ENCODE measurements around the gene M6PR.

DNA sequence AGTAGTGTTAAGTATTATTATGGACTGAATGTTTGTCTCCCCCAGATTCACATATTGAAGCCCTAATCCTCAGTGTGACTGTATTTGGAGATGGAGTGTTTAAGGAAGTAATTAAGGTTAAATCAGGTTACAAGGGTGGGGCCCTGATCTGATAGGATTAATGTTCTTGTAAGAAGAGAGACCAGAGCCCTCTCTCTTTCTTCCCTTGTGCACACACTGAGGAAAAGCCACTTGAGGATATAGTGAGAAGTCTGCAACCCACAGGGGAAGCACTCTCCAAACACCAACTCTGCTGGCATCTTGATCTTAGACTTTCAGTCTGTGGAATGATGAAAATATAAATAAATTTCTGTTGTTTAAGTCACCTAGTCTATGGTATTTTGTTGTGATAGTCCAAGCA, 37.7 kb upstream of the M6PR start:
- TF ChIP-seq, protein P1, sequence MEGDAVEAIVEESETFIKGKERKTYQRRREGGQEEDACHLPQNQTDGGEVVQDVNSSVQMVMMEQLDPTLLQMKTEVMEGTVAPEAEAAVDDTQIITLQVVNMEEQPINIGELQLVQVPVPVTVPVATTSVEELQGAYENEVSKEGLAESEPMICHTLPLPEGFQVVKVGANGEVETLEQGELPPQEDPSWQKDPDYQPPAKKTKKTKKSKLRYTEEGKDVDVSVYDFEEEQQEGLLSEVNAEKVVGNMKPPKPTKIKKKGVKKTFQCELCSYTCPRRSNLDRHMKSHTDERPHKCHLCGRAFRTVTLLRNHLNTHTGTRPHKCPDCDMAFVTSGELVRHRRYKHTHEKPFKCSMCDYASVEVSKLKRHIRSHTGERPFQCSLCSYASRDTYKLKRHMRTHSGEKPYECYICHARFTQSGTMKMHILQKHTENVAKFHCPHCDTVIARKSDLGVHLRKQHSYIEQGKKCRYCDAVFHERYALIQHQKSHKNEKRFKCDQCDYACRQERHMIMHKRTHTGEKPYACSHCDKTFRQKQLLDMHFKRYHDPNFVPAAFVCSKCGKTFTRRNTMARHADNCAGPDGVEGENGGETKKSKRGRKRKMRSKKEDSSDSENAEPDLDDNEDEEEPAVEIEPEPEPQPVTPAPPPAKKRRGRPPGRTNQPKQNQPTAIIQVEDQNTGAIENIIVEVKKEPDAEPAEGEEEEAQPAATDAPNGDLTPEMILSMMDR (IDR thresholded peaks at IDR 0.05) = no peak
- TF ChIP-seq POLR2A (IDR thresholded peaks at IDR 0.05) = no peak

All from vagina (tissue), 2 donors.